ENCODE measurements around the gene KRTAP4-1. TPM values are rescaled to one million over a fixed set of nuclear protein-coding genes. Genes with fewer than 3 reads are reported as not detected.
"Not testable (repeated sequence)": the region's sequence is repeated elsewhere in the genome, so short reads cannot be mapped to it uniquely, and the experiment has no call there.

KRTAP4-1 gene
- total RNA-seq: not detected in 2 replicates
- long read RNA-seq: 0 reads

DNA sequence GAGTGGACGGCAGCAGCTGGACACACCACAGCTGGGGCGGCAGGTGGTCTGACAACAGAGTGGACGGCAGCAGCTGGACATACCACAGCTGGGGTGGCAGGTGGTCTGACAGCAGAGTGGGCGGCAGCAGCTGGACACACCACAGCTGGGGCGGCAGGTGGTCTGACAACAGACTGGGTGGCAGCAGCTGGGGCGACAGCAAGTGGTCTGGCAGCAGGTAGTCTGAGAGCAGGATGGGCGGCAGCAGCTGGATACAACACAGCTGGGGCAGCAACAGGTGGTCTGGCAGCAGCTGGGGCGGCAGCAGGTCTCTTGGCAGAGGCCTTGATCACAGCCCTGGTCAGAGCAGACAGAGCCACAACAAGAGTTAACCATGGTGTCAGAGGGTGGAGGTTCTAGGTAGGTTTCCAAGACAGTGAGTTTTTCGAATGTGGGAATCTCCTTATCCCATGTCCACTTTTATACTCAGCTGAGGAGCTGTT lies at the start of gene KRTAP4-1:
TSS of gene KRTAP4-1 (minus strand) at position 432 of the 482 bp plus-strand sequence. CDS start at position 375, 57 bp downstream.
- Mint-ChIP-seq H3K4me3 (no peak within 1 kb of the TSS), H3K36me3 (ENCODE audit: low read depth) (no peaks in the 10 kb centered on the region), H3K4me1 (no peaks in the 10 kb centered on the region), H3K27ac (ENCODE audit: unreplicated experiment) (no peak within 1 kb of the TSS), H3K27me3 (ENCODE audit: low read depth) (peaks cover 41% of the 10 kb centered on the region), H3K9me3 (no peaks in the 10 kb centered on the region)
- DNase-seq (ENCODE audit: low read depth, low spot score): no peak
- TF ChIP-seq, protein P1, sequence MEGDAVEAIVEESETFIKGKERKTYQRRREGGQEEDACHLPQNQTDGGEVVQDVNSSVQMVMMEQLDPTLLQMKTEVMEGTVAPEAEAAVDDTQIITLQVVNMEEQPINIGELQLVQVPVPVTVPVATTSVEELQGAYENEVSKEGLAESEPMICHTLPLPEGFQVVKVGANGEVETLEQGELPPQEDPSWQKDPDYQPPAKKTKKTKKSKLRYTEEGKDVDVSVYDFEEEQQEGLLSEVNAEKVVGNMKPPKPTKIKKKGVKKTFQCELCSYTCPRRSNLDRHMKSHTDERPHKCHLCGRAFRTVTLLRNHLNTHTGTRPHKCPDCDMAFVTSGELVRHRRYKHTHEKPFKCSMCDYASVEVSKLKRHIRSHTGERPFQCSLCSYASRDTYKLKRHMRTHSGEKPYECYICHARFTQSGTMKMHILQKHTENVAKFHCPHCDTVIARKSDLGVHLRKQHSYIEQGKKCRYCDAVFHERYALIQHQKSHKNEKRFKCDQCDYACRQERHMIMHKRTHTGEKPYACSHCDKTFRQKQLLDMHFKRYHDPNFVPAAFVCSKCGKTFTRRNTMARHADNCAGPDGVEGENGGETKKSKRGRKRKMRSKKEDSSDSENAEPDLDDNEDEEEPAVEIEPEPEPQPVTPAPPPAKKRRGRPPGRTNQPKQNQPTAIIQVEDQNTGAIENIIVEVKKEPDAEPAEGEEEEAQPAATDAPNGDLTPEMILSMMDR (conservative IDR thresholded peaks at IDR 0.05): no peak

DNA sequence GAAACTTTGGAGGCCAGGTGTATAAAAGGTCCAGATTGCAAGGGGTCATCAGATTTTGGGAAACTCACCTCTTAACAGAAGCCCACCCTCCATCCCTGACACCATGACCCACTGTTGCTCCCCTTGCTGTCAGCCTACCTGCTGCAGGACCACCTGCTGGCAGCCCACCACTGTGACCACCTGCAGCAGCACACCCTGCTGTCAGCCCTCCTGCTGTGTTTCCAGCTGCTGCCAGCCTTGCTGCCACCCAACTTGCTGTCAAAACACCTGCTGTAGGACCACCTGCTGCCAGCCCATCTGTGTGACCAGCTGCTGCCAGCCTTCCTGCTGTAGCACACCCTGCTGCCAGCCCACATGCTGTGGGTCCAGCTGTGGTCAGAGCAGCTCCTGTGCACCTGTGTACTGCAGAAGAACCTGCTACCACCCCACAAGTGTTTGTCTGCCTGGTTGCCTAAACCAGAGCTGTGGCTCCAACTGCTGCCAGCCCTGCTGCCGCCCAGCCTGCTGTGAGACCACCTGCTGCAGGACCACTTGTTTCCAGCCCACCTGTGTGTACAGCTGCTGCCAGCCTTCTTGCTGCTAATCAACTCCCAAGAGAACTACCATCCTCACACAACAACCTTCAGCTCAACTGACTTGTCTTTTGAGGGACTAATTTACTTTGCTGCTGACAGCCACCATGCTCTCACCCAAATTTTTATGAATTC lies 47.8 kb upstream of the KRTAP4-1 start, which contains the start of gene KRTAP9-3:
TSS of gene KRTAP9-3 (plus strand) at position 51 of the 707 bp plus-strand sequence. CDS start at position 104, 53 bp downstream.
- peaks cover 69% of the 10 kb centered on the region for H3K27me3 Mint-ChIP-seq (ENCODE audit: low read depth)
- not testable (repeated sequence) for H3K9me3 Mint-ChIP-seq; H3K27ac Mint-ChIP-seq (ENCODE audit: unreplicated experiment); DNase-seq (ENCODE audit: low read depth, low spot score); H3K4me1 Mint-ChIP-seq; H3K36me3 Mint-ChIP-seq (ENCODE audit: low read depth); H3K4me3 Mint-ChIP-seq

DNA sequence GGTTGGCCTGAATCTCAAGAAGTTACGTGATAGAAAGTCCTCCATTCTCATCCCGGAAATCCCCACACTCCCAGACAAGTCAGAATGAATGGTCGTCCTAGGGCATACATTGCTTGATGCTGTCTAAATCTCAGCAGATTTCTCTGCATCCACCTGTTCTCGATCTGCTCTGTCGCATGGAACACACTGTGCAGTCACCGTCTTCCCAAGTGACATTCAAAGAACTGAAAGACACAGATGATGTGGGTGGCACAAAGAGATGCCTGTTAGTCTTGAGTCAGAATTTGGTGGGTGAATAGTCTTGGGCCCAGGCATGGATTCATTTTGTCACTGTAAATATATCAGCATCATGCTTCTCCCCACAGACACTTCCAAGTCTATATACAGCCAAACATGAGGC lies 47.0 kb upstream of the KRTAP4-1 start:
- no peaks in the 10 kb centered on the region for H3K36me3 Mint-ChIP-seq (ENCODE audit: low read depth)
- no peak overlapping the region for H3K27ac Mint-ChIP-seq (ENCODE audit: unreplicated experiment)
- no peak for DNase-seq (ENCODE audit: low read depth, low spot score)
- TF ChIP-seq, protein P1 (conservative IDR thresholded peaks at IDR 0.05): no peak
- H3K4me3 Mint-ChIP-seq: no peak overlapping the region
- H3K4me1 Mint-ChIP-seq: no peaks in the 10 kb centered on the region
- peaks cover 65% of the 10 kb centered on the region for H3K27me3 Mint-ChIP-seq (ENCODE audit: low read depth)
- no peaks in the 10 kb centered on the region for H3K9me3 Mint-ChIP-seq

DNA sequence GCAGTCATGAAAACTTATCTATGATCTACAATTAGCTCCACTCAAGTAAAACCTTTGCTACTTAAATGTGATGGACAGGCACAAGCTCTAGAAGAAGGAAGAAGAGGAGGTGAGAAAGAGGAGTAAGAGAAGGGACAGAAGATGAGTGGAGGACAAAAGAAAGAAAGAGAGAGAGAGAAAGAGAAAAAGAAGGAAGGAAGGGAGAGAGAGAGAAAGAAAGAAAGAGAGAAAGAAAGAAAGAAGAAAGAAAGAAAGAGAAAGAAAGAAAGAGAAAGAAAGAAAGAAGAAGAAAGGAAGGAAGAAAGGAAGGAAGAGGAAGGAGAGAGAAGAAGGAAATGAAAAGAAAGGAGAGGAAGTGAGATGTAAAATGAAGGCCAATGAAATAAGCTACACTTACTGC lies 45.4 kb upstream of the KRTAP4-1 start:
- TF ChIP-seq, protein P1 (conservative IDR thresholded peaks at IDR 0.05): no peak
- no peaks in the 10 kb centered on the region for H3K4me1 Mint-ChIP-seq

DNA sequence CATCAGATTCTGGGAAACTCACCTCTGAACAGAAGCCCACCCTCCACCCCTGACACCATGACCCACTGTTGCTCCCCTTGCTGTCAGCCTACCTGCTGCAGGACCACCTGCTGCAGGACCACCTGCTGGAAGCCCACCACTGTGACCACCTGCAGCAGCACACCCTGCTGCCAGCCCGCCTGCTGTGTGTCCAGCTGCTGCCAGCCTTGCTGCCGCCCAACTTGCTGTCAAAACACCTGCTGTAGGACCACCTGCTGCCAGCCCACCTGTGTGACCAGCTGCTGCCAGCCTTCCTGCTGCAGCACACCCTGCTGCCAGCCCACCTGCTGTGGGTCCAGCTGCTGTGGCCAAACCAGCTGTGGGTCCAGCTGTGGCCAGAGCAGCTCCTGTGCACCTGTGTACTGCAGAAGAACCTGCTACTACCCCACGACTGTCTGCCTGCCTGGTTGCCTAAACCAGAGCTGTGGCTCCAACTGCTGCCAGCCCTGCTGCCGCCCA lies 41.9 kb upstream of the KRTAP4-1 start, which contains the start of gene KRTAP9-2:
TSS of gene KRTAP9-2 (plus strand) at position 51 of the 498 bp plus-strand sequence. CDS start at position 58, 7 bp downstream.
- not testable (repeated sequence) for H3K4me1 Mint-ChIP-seq; H3K36me3 Mint-ChIP-seq (ENCODE audit: low read depth); H3K9me3 Mint-ChIP-seq; H3K27ac Mint-ChIP-seq (ENCODE audit: unreplicated experiment); DNase-seq (ENCODE audit: low read depth, low spot score); H3K4me3 Mint-ChIP-seq
- H3K27me3 Mint-ChIP-seq (ENCODE audit: low read depth): peaks cover 33% of the 10 kb centered on the region

More for the DNA sequence above, 45.4 kb upstream of the KRTAP4-1 start:
- peaks cover 51% of the 10 kb centered on the region for H3K27me3 Mint-ChIP-seq (ENCODE audit: low read depth)
- no peak overlapping the region for H3K4me3 Mint-ChIP-seq
- no peaks in the 10 kb centered on the region for H3K9me3 Mint-ChIP-seq
- DNase-seq (ENCODE audit: low read depth, low spot score): no peak
- H3K27ac Mint-ChIP-seq (ENCODE audit: unreplicated experiment): no peak overlapping the region
- no peaks in the 10 kb centered on the region for H3K36me3 Mint-ChIP-seq (ENCODE audit: low read depth)

DNA sequence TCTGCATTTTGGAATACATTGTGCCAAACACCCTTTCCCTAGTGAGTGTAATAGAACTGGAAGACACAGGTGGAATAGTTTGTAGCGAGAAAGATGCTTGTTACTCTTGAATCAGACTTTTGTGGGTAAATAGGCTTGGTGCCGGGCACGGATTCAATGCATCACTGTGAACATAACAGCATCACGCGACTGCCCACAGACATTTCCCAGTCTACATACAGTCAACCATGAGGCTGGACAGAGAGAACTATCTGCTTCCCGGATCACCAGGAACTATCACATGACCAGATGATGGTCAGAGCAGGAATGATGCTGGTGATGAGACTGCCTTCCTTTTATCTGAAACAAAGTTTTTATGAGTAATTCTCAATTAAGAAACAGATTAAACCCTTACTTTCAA lies 41.3 kb upstream of the KRTAP4-1 start:
- no peak for DNase-seq (ENCODE audit: low read depth, low spot score)
- H3K27ac Mint-ChIP-seq (ENCODE audit: unreplicated experiment): no peak overlapping the region
- H3K4me3 Mint-ChIP-seq: no peak overlapping the region

More for the DNA sequence above, 41.3 kb upstream of the KRTAP4-1 start:
- no peaks in the 10 kb centered on the region for H3K9me3 Mint-ChIP-seq
- H3K36me3 Mint-ChIP-seq (ENCODE audit: low read depth): no peaks in the 10 kb centered on the region
- H3K4me1 Mint-ChIP-seq: peaks cover 4% of the 10 kb centered on the region
- H3K27me3 Mint-ChIP-seq (ENCODE audit: low read depth): peaks cover 34% of the 10 kb centered on the region
- TF ChIP-seq, protein P1 (conservative IDR thresholded peaks at IDR 0.05): no peak

Data from neural crest cell (in vitro differentiated cells).